Hematopoietic multipotent progenitor cell treated with erythropoietin and hydrocortisone succinate and interleukin-3 and kit ligand, for 17 days (in vitro differentiated cells): ENCODE data around the gene HUS1.
"Not testable (repeated sequence)": the region's sequence is repeated elsewhere in the genome, so short reads cannot be mapped to it uniquely, and the experiment has no call there.

Experiments
- DNase-seq: peaks from one replicate; pipeline ENCODE4 v3.0.0-alpha.2; 2015; ENCODE audit warnings: low spot score

Gene HUS1

DNA sequence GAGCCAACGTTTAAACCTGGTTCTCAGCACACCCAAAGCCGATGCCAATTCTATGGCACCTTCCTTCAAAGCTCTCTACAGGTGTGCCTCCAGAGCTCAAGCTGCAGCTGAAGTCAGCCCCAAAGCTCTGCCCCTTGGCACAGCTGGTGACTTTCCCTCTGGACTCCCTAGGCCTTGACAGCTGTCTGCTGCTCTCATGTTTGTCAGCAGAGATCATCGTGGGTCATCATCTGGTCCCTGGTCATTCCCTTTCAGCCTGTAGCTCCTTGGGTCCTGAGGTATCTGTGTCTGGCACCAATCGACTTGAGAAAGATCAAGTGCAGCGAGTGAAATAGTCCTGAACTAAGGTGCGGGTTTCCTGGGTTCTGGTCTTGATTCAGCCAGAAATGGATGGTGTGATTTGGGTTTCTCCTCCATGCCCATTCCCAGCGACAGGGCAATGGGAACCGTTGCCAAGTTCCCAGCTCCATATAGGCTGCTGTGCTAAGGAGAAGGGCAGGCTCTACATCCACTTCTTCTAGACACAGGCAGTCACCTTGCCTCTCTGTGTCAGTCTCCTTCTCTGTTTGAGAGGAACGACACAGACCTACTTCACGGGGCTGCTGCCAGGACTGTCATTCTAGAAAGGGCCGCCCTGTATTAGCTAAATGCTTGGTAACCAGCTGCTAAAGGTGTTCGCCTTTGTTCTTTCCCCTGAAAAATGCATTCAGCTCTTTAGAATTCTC lies 34.7 kb downstream of the HUS1 start:
- DNase-seq = no peak

DNA sequence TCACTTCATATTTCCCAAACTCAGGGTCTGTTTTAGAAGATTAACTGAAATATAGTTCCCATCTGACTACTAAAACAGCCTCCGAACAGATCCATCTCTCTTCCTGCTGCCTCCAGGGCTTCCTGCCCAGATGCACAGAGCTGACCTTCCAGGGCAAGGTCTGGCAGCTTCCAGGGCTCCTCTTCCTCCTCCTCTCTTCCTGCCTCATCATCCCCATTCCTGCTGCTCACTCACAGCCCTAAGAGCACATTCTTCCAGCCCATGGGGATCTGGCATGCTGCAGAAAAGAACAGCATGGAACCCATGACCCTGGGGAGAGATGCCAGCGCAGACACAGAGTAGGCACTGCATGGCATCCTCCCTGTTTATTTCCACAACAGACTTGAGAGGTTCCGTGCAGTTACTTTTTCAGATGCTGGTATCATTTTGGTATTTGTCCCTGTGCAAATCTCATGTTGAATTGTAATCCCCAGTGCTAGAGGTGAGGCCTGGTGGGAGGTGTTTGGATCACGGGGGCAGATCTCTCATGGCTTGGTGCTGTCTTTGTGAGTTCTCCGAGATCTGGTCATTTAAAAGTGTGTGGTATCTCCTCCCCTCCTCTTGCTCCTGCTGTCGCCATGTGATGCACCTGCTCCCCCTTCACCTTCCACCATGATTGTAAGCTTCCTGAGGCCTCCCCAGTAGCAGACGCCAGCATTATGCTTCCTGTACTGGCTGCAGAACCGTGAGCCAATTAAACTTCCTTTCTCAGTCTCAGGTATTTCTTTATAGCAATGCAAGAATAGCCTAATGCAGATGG lies 35.5 kb downstream of the HUS1 start:
- no peak for DNase-seq

DNA sequence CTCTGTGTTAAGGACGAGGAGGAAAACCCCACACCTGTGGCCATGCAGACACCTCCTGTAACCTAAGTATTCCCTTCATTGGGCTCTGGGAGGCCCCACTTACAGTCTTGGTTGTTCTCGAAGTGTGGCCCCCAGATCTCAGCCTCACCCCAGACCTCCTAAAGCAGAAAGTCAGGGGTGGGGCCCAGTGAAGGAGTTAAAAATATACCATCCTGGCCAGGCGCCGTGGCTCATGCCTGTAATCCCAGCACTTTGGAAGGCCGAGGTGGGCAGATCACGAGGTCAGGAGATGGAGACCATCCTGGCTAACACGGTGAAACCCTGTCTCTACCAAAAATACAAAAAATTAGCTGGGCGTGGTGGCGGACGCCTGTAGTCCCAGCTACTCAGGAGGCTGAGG lies 36.8 kb downstream of the HUS1 start:
- not testable (repeated sequence) for DNase-seq

DNA sequence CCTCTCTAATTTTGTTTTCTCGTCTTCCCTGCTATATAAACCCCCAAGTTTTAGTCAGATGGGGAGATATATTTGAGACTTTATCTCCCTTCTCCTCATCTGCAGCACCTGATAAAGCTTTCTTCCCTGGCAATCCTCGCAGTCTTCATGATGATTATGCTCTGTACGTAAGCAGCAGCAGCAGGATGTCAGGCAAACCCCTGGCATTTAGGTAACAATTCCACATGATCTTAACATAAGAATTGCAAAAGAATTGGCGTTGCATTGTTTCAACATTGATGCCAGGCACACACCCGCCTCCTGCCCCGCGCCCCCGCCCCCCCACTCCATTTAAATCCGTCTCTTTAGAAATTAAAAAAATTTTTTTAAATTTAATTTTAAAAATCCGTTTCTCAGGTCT lies 37.3 kb downstream of the HUS1 start:
- DNase-seq = no peak

DNA sequence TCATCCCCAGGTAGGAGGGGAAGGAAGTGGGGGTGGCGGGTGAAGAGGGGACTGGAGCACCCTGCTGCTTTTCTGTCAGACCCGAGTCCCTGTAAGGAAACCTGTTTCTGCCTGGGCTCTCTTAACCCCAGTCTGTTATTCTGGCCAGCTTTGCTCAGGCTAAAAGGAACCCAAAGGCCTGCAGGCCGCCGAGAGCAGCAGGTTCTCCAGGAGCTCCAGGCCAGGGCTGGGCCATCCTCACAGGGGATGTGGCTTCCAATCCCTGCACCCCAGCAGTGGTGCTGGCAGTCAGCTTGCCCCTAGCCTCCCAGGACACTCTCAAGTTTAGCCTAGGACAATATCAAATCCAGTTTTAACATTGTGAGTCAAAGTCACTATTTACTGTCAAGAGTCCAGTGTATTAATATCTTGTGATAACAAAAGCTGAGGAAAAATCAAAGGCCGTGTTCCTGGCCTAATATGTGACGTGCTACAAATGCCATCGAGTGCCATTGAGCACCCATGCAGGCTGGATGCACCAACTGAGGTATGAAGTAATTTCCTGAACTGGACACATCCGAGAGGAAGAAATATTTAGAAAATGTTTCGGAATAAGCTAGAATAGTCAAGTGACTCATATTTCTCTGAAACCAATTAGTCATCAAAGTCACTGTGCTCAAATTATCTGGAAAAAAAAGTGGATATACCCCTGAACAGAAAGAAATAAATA lies 38.1 kb downstream of the HUS1 start:
- no peak for DNase-seq

DNA sequence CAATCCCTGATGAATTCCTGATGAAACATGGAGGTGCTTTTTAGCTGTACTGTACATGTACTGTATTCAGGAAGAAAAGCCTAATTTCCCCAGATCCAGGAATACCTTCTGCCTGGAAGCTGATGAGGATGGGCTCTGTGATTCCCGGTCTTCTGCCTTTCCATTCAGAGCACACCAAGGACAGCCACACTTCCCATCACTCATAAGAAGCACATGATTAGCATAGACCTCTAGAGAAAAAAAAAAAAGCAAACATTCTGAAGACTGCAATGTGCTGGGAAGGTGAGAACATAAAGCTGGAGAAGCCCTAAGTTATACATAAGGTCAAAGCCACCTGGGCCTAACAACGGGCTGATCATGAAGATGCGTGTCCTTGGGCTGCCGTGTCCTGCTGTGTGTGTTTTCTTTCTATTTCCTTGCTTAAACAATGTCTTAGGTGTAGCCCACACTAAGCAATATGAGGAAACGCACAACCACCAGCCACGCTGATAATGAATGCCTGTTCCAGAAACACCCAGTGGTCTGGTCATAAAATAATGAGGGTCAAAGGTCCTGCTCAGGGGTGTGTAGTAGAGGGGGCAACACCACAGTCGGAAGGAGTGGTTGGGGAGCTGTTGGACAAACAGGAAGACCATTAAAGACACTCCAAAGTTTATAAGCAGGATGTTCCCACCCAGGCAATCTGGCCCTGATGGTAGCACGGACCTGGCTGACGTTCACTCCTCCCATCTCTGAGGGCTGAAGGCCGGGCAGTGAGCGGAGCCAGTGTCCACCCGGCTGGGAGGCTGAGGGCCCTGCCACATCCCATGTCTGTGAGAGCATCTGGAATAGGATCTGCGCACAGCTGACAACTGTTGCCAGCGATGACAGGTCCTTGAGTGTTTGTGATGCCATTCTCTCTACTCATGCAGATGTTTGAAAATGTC lies 39.1 kb downstream of the HUS1 start:
- no peak for DNase-seq

DNA sequence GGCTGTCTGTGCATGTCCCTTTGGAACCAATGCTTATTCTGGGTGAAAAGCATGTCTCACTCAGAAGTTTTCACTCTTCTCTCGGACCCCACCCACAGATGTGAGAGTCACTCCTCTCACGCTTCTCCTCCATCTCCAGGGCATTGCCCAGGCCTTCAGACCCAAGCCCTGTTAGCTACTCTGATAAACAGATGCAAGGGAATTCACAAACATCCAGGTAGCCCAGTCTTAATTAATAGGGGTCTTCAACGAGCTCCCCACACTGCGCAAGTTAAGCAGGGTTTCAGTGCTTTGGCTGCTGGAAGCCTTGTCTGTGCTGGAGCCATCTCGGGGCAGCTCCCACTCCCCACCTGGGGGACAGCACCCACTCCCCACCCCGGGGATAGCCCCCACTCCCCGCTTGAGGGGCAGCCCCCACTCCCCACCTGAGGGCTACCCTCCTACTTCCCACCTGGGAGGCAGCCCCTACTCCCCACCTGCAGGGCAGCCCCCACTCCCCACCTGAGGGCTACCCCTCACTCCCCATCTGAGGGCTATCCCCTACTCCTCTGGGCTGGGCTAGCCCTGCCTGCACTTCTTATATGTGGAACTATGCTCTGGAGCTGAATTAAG lies 39.9 kb downstream of the HUS1 start:
- no peak for DNase-seq

DNA sequence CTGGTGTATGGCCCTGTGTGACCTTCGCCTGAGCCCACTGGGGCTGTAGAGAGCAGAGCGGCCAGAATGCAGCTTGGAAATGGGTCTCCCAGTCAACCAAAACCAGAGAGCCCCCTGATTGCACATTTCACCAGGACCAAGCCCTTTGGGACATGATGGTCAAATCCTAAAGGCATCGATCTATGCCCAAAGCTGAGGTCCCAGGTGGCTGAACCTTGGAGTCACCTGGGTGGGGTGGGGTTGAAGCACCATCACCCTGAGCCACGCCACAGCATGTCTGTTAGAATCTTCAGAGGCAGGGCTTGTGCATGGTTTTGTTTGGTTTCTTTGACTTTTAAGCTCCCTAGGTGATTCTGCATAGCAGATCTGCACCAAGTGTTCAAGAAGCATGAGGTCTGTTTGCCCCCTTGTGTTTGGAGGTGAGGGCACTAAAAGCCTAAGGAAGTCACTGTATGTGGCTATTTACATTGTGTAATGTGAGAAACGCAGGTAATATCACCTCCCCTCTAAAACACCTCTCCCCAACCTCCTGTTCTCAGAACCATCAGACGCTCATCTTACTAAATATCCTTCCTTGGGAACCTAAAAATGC lies 40.7 kb downstream of the HUS1 start:
- no peak for DNase-seq

DNA sequence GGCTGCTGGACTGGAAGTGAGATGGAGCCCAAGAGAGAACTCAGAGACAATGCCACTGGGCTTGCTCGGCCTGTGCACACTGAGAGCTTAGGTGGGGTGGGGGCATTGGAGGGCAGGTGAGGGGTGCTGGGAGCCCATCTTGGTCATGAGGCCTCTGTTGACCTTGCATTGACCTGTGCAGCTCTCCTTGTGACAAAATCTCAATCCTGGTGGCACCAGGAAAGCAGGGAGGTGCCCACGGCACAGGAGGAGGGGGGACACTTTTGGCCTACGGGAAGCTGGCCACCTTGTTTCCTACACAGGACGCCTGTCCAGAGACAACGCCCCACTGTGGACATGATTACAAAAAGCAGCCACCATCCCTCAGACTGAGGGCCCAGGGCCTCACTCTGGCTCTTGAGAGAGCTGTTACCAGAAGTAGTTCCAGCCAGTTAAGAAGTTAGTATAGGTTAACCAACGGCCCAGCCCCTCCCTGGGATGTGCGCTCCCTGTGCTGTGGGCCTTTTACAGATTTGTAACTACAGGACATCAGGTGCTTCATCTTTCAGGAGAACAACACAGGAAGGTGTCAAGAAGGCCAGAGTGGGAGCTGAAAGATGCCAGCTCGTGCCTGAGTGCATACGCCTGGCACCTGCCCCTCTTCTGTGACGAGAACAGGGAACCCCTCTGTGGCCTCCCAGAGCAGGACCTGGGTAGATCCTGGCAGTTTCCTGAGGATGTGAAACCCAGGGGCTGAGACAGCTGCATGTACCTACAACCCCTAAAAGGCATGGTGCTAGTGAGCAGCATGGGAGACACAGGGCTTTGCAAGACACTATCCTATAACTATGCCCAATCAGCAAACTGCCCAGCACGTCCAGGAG lies 41.5 kb downstream of the HUS1 start:
- DNase-seq = no peak

DNA sequence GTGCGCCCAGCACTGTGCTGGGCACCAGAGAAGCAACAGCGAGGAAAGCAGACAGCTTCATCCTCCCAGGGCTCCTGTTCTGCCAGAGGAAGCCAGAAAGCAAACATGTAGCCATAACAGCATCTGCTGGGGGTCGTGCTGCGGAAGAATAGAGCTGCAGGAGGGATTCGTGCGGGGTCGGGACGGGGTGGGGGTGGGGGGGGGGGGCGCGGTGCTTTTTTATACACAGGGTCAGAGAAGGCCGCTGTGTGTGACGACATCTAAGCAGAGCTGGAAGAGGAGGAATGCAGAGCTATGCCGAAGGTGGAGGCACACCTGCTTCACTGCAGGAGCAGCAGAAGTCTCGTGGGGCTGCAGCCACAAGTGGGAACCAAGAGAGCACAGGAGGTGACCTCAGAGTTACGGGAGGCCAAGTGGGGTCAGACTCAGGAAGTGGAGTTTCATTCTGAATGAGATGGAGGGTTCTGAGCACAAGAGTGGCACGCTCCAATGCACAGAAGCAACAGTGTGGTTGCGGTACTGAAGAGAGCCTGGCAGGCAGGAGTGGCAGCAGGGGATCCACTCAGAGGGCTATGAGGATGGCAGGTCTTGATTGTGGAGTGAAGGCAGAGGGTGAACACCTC lies 42.2 kb downstream of the HUS1 start:
- no peak for DNase-seq

DNA sequence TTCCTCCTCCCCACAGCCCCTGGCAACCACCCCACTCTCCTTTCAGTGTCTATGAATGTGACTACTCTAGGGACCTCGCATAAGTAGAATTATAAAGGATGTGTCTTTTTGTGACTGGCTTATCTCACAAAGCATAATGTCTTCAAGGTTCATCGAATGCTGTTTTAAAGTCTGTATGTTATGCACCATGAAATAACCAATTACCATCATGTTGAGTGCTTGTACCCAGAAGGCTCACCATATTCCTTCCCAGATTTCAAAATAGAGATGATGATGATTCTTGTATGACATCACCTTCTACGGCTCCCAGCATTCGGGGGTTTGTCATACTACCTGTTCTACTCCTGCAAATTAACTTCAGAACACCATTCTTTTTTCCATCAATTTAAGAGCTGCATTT lies 43.1 kb downstream of the HUS1 start:
- no peak for DNase-seq

DNA sequence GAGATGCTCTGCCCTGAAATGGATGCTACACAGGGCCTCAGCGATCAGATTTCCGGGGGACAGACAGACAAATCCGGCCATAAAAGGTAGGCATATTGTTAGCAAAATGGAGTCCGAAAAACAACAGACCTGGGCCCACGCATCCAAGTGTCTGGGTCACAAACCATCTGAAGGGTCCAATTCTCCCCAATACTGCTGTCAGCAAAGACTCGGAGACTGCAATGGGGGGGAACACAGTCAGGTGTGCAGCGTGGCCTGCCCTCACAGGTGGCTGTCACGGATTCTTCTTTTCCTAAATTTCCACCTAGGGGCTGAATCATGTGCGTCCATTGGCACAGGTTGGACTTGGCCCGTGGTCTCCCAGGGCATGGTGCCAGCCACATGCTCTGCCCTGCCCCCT lies 44.1 kb downstream of the HUS1 start:
- DNase-seq = no peak

DNA sequence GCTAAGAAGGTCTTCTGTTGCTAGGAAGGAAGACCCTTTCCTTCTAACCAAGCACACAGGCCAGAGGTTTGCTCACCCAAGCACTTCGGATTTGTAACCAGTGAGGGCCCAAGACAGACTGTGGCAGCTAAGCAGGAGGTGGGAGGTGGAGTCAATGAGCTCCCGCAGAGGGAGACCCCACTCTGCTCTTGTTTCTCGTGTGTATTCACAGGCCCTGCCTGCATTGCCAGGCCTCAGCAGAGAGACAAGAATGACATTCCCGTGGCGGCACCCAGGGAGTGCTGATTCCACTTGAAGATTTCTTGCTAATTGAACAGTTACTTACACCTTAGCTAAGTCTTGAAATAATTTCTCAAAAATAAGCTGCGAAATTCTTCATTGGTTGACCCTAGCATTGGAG lies 44.6 kb downstream of the HUS1 start:
- no peak for DNase-seq

DNA sequence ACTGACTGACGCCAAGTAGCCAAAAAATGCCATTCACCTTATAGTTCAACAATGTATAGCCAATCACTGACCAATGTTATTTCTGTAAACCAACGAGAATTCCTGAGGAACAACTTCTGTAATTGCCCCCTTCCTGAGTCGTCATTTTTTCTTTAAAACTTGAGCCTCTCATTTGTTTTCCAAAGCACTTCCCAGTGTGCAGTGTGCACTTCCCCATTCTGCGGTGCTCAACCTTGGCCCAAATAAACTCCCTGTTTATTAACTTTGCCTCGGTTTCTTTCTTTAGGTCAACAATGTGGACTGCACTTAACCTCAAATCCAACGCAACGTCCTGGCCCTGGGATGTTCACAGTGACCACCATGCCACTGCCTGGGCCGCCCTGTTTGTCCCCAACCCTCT lies 46.2 kb downstream of the HUS1 start:
- DNase-seq = no peak

DNA sequence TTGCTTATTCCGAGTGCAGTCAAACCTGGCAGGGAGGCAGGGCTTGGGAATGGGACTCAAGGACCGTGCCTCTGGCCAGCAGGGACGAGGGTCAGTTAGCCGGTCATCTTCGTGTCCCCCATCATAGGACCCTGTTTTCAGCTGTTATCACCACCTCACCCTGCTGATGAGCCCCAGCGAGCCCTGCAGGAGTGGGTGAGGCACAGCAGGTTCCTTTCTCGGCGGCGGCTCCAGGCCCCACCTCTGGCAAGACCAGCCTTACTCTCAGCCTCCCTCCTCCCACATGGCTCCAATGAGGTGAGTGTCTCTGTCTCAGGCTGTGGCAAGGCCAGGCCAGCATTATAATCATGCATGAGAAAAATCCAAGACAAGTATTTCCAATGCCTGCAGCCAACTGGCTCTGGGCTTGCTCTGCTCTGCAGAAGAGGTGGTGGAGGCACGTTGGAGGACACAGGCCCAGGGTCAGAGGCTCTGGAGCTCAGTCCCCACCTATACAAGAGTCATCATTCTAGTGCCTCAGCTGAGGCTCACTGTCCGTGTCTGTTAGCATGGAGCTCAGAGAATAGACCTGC lies 46.9 kb downstream of the HUS1 start:
- DNase-seq = no peak

DNA sequence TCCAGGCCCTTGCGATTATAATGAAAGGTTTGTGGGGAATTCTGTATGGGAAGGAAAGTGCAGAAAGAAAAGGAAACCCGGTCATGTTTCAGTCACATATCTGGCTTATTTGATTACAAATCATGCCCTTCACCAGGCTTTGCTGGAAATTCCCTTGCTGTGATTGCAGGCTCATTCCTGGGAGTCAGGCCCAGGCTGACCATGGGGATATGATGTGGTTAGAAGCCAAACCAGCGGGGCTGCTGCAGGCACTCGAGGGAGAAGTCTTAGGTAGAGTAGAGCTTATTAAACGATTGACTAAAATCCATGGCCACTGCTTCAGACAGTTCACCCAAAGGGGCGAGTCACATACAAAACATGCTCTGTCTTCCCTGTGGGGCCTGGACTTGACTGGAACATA lies 47.4 kb downstream of the HUS1 start:
- DNase-seq = no peak

DNA sequence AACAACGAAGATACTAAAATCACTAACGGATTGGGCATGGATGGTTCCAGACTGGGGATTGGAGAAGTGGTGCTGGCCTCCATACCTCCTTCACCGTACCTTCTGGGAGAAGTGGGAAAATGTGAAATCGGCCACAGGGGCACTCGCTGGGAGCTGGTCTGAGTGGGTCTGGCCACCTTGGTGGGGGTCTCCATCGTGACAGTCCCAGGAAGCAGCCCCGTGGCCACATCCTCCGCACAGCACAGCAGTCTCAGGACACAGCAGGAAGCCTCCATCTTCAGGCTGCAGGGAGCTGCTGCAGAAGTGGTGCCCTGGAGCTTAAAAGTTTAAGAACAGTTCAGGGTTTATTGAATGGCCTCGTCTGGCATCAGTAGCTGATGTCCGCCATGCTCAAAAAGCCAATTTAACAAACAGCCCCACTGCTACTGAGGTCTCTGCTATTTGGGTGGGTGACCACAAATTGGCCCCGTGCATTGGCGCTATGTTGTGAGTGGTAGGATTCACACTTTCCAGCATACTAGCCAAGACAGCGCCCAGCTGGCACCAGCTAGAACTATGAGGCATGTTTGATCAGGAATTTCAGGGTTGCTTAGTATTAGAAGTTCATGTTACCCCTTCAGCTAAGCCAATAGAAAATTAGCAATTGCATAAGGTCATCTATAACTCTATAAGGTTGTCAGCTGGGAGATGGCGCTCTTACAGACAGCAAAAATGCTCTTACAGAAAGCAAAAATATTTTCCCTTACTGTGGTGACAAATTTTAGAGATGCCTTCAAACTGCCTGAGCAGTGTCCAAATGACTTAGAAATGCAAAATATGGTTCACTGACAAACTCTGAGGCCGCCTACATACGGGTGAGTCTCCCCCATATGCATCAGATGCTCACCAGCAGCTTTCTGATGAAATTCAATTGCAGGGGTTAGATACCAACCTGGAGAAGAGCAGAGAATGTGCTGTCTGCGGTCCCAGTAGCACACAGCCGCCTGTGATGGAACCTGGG lies 48.1 kb downstream of the HUS1 start:
- DNase-seq = no peak

DNA sequence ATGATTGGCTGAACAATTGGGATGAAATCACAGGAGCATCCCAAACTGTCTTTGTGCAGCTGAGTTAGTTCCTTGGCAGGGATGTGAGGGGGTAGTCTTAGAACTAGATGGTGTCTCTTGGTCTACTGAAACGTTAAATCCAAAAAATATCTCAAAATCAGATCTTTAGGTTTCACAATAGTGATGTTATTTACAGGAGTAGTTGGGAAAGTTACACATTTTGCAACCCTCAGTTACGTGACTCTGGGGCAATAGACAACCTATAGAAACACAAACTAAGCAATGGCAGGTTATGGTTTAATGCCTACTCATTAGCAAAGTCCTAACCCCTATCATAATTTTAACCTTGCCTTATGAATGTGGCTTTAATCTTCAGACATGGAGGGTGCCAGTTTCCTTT lies 55.1 kb downstream of the HUS1 start:
- no peak for DNase-seq
